GM19397 (cell line): ENCODE data around the gene COL8A2.
"Not testable (repeated sequence)": the region's sequence is repeated elsewhere in the genome, so short reads cannot be mapped to it uniquely, and the experiment has no call there.

ENCODE experiments used
- ATAC-seq: cut with Tn5 transposase; IDR thresholded peaks from one replicate; pipeline ENCODE4 v1.9.1; 2021; ENCODE audit warnings: mild to moderate bottlenecking, moderate library complexity; ENCODE audit not compliant: unreplicated experiment

COL8A2 gene

GRCh38 chr1:36125129-36125991 lies at the start of gene COL8A2:
TSS of gene COL8A2 (minus strand) at chr1:36125222. CDS start at chr1:36100242, 24,980 bp downstream.
- no peak for ATAC-seq

DNA sequence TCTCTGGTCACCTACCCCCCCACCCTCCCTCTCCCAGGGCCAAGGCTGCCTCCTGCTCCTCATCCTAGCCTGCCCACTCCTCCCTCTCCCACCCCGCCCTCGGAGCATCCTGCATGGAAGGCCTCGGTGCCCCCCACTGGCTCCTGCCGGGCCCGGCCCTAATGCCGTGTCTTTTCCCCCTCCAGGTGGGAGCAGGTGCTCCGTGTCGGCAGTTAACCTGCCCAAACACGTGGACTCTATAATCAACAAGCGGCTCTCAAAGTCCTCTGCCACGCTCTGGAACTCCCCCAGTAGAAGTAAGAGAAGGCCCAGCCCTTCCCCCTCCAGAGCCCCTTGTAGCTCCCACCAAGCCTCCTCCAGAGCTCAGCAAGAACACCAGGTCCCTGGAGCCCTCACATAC lies 49.7 kb upstream of the COL8A2 start:
- no peak for ATAC-seq

GRCh38 chr1:36172983-36173382 lies 48.0 kb upstream of the COL8A2 start:
- ATAC-seq: no peak

GRCh38 chr1:36172017-36172747 lies 47.2 kb upstream of the COL8A2 start:
- no peak for ATAC-seq

GRCh38 chr1:36170643-36171412 lies 45.8 kb upstream of the COL8A2 start:
- no peak for ATAC-seq

GRCh38 chr1:36168514-36168913 lies 43.5 kb upstream of the COL8A2 start:
- ATAC-seq: no peak

- ATAC-seq: no peak
Observed at GRCh38 chr1:36166938-36167905, 42.2 kb upstream of the COL8A2 start.

GRCh38 chr1:36166136-36166535 lies 41.1 kb upstream of the COL8A2 start:
- no peak for ATAC-seq

DNA sequence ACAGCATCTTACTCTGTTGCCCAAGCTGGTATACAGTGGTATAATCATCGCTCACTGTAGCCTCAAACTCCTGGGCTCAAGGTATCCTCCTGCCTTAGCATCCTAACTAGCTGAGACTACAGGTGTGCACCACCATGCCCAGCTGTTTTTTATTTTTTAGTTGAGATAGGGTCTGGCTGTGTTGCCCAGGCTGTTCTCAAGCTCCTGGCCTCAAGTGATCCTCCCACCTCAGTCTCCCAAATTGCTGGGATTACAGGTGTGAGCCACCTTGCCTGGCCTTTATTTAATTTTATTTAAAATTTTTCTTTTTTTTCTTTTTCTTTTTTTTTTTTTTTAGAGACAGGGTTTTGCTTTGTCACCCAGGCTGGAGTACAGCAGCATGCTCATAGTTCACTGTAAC lies 40.1 kb upstream of the COL8A2 start:
- ATAC-seq: no peak

GRCh38 chr1:36164361-36164760 lies 39.3 kb upstream of the COL8A2 start:
- ATAC-seq: no peak

GRCh38 chr1:36163426-36163825 lies 38.4 kb upstream of the COL8A2 start:
- no peak for ATAC-seq

GRCh38 chr1:36162680-36163239 lies 37.7 kb upstream of the COL8A2 start:
- no peak for ATAC-seq

GRCh38 chr1:36161641-36162531 lies 36.9 kb upstream of the COL8A2 start:
- no peak for ATAC-seq

DNA sequence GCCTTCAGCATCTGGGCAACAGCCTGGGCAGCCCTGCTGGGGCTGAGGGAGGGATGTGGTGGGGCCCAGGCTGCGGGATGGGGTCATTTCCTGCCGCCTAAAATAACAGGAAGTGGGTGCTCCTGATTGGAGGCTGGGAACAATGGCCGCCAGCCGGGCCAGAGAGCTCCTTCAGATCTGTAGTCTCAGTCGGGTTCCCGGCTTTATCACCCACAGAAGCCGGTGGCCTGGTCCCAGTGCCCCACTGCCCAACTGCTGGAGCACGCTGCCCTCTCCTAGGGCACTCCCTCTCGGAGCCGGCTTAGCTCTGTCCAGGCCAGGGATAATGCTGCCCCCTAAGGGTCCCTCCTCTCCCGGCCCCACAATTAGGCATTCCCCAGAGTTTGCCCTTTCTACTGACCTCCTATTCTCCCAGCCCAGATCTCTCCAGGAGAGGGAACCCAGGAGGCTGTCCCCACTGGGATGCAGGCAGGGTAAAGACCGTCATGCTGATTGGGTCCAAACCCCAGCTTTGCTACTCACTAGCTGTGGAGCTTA lies 36.0 kb upstream of the COL8A2 start:
- no peak for ATAC-seq

GRCh38 chr1:36160388-36160948 lies 35.4 kb upstream of the COL8A2 start:
- no peak for ATAC-seq

- no peak for ATAC-seq
Observed at GRCh38 chr1:36159614-36160387, 34.8 kb upstream of the COL8A2 start.

- not testable (repeated sequence) for ATAC-seq
Observed at GRCh38 chr1:36158827-36159252, 33.8 kb upstream of the COL8A2 start.
